ENCODE measurements around the gene PGAP6.
A peak's percentile ranks its signal among the peaks of the same experiment; 100 is the strongest.

Gene PGAP6

DNA sequence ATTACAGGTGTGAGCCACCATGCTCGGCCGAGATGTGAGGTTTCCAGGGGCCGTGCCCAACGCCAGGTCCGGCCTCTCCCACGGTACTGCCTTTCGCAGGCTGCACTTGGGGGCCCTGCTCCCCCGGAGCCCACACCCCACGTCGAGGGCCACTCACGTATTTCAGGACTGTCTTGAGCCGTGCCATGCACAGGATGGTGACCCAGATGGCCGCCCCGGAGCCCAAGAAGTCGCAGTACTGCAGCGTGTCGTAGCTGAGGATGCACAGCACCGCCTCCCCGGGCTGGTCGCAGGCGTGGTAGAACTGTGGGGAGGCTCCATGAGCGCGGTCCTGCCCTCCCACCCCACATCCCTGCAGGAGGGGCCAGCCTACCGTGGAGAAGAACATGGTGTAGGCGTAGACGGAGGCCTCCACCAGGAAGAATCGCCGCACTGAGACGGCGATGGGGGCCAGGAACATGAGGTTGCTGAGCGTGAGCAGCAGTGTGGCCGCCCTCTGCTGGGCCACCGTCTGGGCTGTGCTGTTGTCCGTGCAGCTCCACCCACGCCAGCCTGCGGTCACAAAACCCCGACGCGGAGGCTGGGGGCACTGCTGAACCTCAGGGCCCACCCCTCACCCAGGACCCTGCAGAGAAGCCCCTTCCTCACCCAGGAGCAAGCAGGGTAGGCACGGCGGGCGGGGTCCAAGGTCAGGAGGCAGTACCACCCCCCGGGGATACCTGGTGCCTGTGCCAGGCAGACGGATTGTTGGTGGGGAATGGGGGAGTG lies 7.7 kb downstream of the PGAP6 start:
- Histone ChIP-seq H3K4me3 (replicated peaks; ENCODE audit: low read depth, low read length) (no peak overlapping the region), H3K36me3 (ENCODE audit: control insufficient read depth, insufficient read depth, low read length) (peaks cover 34% of the 10 kb centered on the region), H3K27me3 (replicated peaks; ENCODE audit: control insufficient read depth, insufficient read depth, low read length) (no peaks in the 10 kb centered on the region)
- TF ChIP-seq, protein P1, sequence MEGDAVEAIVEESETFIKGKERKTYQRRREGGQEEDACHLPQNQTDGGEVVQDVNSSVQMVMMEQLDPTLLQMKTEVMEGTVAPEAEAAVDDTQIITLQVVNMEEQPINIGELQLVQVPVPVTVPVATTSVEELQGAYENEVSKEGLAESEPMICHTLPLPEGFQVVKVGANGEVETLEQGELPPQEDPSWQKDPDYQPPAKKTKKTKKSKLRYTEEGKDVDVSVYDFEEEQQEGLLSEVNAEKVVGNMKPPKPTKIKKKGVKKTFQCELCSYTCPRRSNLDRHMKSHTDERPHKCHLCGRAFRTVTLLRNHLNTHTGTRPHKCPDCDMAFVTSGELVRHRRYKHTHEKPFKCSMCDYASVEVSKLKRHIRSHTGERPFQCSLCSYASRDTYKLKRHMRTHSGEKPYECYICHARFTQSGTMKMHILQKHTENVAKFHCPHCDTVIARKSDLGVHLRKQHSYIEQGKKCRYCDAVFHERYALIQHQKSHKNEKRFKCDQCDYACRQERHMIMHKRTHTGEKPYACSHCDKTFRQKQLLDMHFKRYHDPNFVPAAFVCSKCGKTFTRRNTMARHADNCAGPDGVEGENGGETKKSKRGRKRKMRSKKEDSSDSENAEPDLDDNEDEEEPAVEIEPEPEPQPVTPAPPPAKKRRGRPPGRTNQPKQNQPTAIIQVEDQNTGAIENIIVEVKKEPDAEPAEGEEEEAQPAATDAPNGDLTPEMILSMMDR (IDR thresholded peaks at IDR 0.05; ENCODE audit: insufficient read depth, low read length, poor library complexity, severe bottlenecking) = no peak
- DNase-seq (ENCODE audit: extremely low read depth, insufficient read length) = no peak

DNA sequence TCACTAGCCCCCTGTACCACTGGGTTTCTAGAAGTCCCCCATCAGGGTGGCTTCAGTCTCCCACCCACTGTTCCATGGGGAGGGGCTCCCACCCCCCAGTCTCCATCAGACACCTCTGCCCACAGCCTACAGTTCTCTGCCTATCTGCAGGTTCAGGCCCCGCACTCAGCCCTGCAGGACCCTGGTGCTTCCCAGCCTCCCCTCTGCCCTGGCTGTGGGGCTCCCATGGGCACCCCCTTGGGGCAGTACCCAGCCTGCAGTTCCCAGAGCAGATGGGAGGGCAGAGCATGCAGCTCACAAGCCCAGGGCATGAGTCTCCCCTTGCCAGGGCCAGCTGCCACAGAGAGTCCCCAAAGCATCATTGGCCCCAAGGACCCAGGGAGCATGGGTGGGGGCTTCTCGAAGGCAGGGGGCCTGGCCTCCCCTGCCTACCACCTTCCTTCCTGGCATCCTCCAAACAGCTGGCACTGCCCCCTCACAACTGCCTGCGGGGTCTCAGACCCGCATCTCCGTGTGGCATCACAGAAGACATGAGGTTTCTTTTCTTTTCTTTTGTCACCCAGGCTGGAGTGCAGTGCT lies 8.7 kb downstream of the PGAP6 start:
- TF ChIP-seq, protein P1 (IDR thresholded peaks at IDR 0.05; ENCODE audit: insufficient read depth, low read length, poor library complexity, severe bottlenecking) = no peak
- Histone ChIP-seq H3K4me3 (replicated peaks; ENCODE audit: low read depth, low read length) (no peak overlapping the region), H3K27me3 (replicated peaks; ENCODE audit: control insufficient read depth, insufficient read depth, low read length) (no peaks in the 10 kb centered on the region), H3K36me3 (ENCODE audit: control insufficient read depth, insufficient read depth, low read length) (peaks cover 42% of the 10 kb centered on the region)
- no peak for DNase-seq (ENCODE audit: extremely low read depth, insufficient read length)

DNA sequence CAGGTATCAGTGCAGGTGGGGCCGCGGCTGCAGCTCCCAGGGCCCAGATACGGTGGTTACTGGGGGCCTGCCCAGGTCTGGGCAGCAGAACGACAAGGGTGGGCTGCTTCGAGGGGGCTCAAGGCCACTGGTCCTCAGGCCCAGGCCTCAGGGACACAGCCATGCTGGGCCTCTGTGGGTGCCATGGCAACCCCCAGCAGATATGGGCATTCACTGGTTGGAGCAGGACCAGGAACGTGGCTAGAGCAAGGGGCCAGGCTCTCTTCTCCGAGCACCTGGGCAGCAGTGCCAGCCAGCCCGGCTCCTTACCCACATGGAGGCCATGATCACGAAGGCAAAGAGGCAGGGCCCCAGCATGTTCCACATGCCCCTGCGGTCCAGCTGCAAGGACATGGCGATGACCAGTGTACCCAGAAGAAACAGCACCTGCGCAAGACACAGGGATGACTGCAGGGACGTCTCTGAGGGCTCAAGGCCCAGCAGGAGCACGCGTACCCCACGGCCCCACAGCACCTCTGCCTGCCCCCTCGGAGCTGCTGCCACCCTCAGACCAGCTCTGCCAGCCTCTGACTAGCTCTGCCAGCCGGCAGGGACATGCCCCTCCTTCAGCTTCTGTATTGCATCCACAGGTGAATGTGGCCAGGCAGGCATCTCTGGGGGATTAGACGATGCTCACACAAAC lies 9.3 kb downstream of the PGAP6 start:
- no peaks in the 10 kb centered on the region for H3K27me3 ChIP-seq (replicated peaks; ENCODE audit: control insufficient read depth, insufficient read depth, low read length)
- peaks cover 47% of the 10 kb centered on the region for H3K36me3 ChIP-seq (ENCODE audit: control insufficient read depth, insufficient read depth, low read length)
- H3K4me3 ChIP-seq (replicated peaks; ENCODE audit: low read depth, low read length) = no peak overlapping the region
- TF ChIP-seq, protein P1 (IDR thresholded peaks at IDR 0.05; ENCODE audit: insufficient read depth, low read length, poor library complexity, severe bottlenecking) = no peak
- no peak for DNase-seq (ENCODE audit: extremely low read depth, insufficient read length)

DNA sequence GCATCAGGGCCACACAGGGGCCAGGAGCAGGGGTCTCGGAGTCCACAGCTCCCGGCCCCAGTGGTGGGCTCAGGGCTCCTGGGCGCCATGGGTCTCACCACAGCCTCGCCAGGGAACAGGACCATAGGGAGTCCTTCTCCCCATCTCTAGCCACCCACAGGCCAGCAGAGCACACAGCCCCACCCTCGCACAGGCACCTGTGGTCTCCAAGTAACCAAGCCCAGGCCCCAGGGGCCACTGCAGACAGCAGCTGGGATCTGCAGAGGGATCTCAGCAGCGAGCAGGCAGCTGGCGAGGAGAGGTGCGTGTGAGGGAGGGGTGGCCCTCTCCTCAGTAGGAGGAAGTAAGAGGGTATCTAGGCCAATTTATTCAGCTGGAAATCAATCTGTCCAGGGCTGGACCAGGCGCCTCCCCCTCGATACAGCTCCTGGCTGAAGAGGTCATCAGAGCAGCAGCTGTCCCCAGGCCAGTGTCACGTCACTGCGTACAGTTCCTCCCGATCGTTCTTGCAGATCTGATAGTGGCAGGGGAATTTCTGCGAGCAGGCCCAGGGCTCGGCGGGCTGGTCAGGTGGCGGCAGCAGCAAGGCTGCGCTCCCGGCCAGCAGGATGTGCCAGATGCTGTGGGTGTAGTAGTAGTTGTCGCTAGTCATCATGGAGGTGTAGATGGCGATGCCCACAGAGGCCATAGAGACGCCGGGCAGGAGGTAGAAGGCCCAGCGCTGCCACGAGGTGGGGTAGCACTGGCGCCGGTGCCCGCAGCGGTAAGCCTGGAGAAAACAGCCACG lies 10.1 kb downstream of the PGAP6 start:
- Histone ChIP-seq H3K36me3 (ENCODE audit: control insufficient read depth, insufficient read depth, low read length) (peaks cover 50% of the 10 kb centered on the region), H3K27me3 (replicated peaks; ENCODE audit: control insufficient read depth, insufficient read depth, low read length) (no peaks in the 10 kb centered on the region), H3K4me3 (replicated peaks; ENCODE audit: low read depth, low read length) (no peak overlapping the region)
- no peak for DNase-seq (ENCODE audit: extremely low read depth, insufficient read length)
- TF ChIP-seq, protein P1 (IDR thresholded peaks at IDR 0.05; ENCODE audit: insufficient read depth, low read length, poor library complexity, severe bottlenecking) = no peak

DNA sequence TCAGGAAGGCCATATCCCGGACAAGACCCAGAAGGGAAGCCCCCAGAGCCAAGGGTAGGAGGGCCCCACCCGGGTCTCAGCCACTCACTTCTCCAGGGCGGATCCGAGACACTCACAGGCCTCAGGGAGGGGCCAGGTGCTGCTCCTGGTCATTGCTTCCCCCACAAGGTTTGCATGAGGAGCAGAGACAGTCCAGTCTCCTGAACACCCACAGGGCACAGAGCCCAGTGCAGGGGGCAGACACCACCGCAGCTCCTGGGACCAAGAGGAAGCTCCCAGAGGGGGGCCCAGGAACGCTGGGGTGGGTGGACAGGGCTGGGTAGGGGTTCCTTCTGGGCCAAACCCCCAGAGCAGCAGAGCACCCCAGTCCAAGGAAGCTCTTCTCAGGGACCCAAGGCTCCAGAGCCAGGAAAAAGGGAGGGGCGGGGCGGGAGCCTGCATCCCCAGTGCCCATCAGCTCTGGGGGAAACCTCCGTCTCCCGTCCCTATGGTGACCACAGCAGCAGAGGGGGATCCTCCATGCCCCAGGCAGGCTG lies 10.7 kb downstream of the PGAP6 start:
- H3K36me3 ChIP-seq (ENCODE audit: control insufficient read depth, insufficient read depth, low read length) = peaks cover 51% of the 10 kb centered on the region
- peak overlapping the region; percentile 10 for H3K4me3 ChIP-seq (replicated peaks; ENCODE audit: low read depth, low read length)
- no peak for DNase-seq (ENCODE audit: extremely low read depth, insufficient read length)
- no peaks in the 10 kb centered on the region for H3K27me3 ChIP-seq (replicated peaks; ENCODE audit: control insufficient read depth, insufficient read depth, low read length)
- TF ChIP-seq, protein P1 (IDR thresholded peaks at IDR 0.05; ENCODE audit: insufficient read depth, low read length, poor library complexity, severe bottlenecking) = no peak
